CD4-positive, alpha-beta T cell treated with Interleukin-2 at 100 ng/mL for 4 hours (primary cell): ENCODE results near the gene AMOTL2.

Source experiments
- DNase-seq: peaks from one replicate; pipeline ENCODE4 v3.0.0-alpha.2; 2020; ENCODE audit warnings: low spot score

AMOTL2 gene

GRCh38 chr3:134366221-134366927, 7.9 kb downstream of the AMOTL2 start:
- DNase-seq = no peak

- no peak for DNase-seq
These were observed 8.5 kb downstream of the AMOTL2 start for GRCh38 chr3:134365766-134366065.

GRCh38 chr3:134364936-134365765, 9.1 kb downstream of the AMOTL2 start:
- no peak for DNase-seq

GRCh38 chr3:134364061-134364935, 9.9 kb downstream of the AMOTL2 start:
- DNase-seq = no peak

- DNase-seq = no peak
These were observed 10.9 kb downstream of the AMOTL2 start for GRCh38 chr3:134363381-134363755.

- DNase-seq = no peak
These were observed 11.4 kb downstream of the AMOTL2 start for GRCh38 chr3:134362670-134363380.

GRCh38 chr3:134362221-134362620, 12.0 kb downstream of the AMOTL2 start:
- no peak for DNase-seq

- no peak for DNase-seq
These were observed 12.9 kb downstream of the AMOTL2 start for GRCh38 chr3:134361162-134361835.

- DNase-seq = no peak
These were observed 14.2 kb downstream of the AMOTL2 start for GRCh38 chr3:134360046-134360445.

- DNase-seq = no peak
These were observed 14.9 kb downstream of the AMOTL2 start for GRCh38 chr3:134359121-134360010.

- DNase-seq = no peak
These were observed 16.1 kb downstream of the AMOTL2 start for GRCh38 chr3:134357914-134358811.

- DNase-seq = no peak
These were observed 16.9 kb downstream of the AMOTL2 start for GRCh38 chr3:134357261-134357913.

GRCh38 chr3:134356411-134357040, 17.7 kb downstream of the AMOTL2 start:
- no peak for DNase-seq

GRCh38 chr3:134355416-134355815, 18.8 kb downstream of the AMOTL2 start:
- no peak for DNase-seq

GRCh38 chr3:134354612-134355251, 19.5 kb downstream of the AMOTL2 start:
- DNase-seq = no peak

GRCh38 chr3:134353831-134354611, 20.2 kb downstream of the AMOTL2 start:
- DNase-seq = no peak
